Measurements from ENCODE around the gene GTF2IRD1. TPM values are rescaled to one million over a fixed set of nuclear protein-coding genes. Genes with fewer than 3 reads are reported as not detected.

The GTF2IRD1 gene
- polyA plus RNA-seq, 3 donors = not detected

- no peak for DNase-seq
- Histone ChIP-seq H2AFZ (ENCODE audit: insufficient read depth, low read depth, low read length, poor library complexity, severe bottlenecking) (no peak overlapping the region), H3K27ac (ENCODE audit: low read depth in 1 of 2, low read length in 2 of 2) (no peak overlapping the region), H3K9me3 (replicated peaks in 1 of 2; ENCODE audit: control insufficient read depth in 1 of 2, insufficient read depth in 1 of 2, low read length in 2 of 2) (no peaks in the 10 kb centered on the region), H3K4me2 (replicated peaks; ENCODE audit: extremely low read depth, low read length, poor library complexity, severe bottlenecking) (no peak overlapping the region), H4K20me1 (ENCODE audit: insufficient read depth, low read length) (no peaks in the 10 kb centered on the region), H3K36me3 (replicated peaks in 1 of 2; ENCODE audit: control insufficient read depth in 1 of 2, insufficient read depth in 2 of 2, low read length in 2 of 2) (no peaks in the 10 kb centered on the region), H3K4me1 (ENCODE audit: control insufficient read depth in 1 of 2, insufficient read depth in 2 of 2, low read length in 2 of 2) (peaks cover 9% of the 10 kb centered on the region in 2 donors), H3K4me3 (replicated peaks in 1 of 3; ENCODE audit: low read depth in 2 of 3, low read length in 3 of 3) (no peak overlapping the region), H3K79me2 (ENCODE audit: insufficient read depth, low read length) (no peaks in the 10 kb centered on the region), H3K27me3 (ENCODE audit: control insufficient read depth in 2 of 2, insufficient read depth in 2 of 2, low read length in 2 of 2) (no peaks in the 10 kb centered on the region), H3K9ac (ENCODE audit: insufficient read depth, low read length, poor library complexity, severe bottlenecking) (no peak overlapping the region)
- no peak overlapping the region for H3K27ac Mint-ChIP-seq
- peaks cover 16% of the 10 kb centered on the region for H3K4me1 Mint-ChIP-seq
- H3K27me3 Mint-ChIP-seq (ENCODE audit: low read depth in 3 of 3) = peaks cover 0 to 4% (median 2%) of the 10 kb centered on the region in 3 donors
- peaks cover 0 to 2% (median 0%) of the 10 kb centered on the region in 7 donors for H3K9me3 Mint-ChIP-seq
- WGBS (ENCODE audit: insufficient coverage) = 92% methylated on average over 2 of the region's 5 CpGs
- no peaks in the 10 kb centered on the region for H3K36me3 Mint-ChIP-seq
- H3K4me3 Mint-ChIP-seq = no peak overlapping the region
- TF ChIP-seq CTCF (IDR thresholded peaks at IDR 0.05) = no peak
- intact Hi-C loops (cut with micrococcal nuclease) = no loop called here
These were observed 168.6 kb downstream of the GTF2IRD1 start for GRCh38 chr7:74622228-74622749.

GRCh38 chr7:74623135-74623534 is 169.4 kb downstream of the GTF2IRD1 start:
- Histone ChIP-seq H3K79me2 (ENCODE audit: insufficient read depth, low read length) (no peaks in the 10 kb centered on the region), H3K9me3 (replicated peaks in 1 of 2; ENCODE audit: control insufficient read depth in 1 of 2, insufficient read depth in 1 of 2, low read length in 2 of 2) (no peaks in the 10 kb centered on the region), H3K4me1 (ENCODE audit: control insufficient read depth in 1 of 2, insufficient read depth in 2 of 2, low read length in 2 of 2) (peaks cover under 1% of the 10 kb centered on the region in 2 donors), H3K27ac (ENCODE audit: low read depth in 1 of 2, low read length in 2 of 2) (no peak overlapping the region), H3K9ac (ENCODE audit: insufficient read depth, low read length, poor library complexity, severe bottlenecking) (no peak overlapping the region), H3K4me3 (replicated peaks in 1 of 3; ENCODE audit: low read depth in 2 of 3, low read length in 3 of 3) (no peak overlapping the region), H2AFZ (ENCODE audit: insufficient read depth, low read depth, low read length, poor library complexity, severe bottlenecking) (no peak overlapping the region), H3K4me2 (replicated peaks; ENCODE audit: extremely low read depth, low read length, poor library complexity, severe bottlenecking) (no peak overlapping the region), H3K27me3 (ENCODE audit: control insufficient read depth in 2 of 2, insufficient read depth in 2 of 2, low read length in 2 of 2) (no peaks in the 10 kb centered on the region), H4K20me1 (ENCODE audit: insufficient read depth, low read length) (no peaks in the 10 kb centered on the region), H3K36me3 (replicated peaks in 1 of 2; ENCODE audit: control insufficient read depth in 1 of 2, insufficient read depth in 2 of 2, low read length in 2 of 2) (no peaks in the 10 kb centered on the region)
- peaks cover 0 to 2% (median 0%) of the 10 kb centered on the region in 7 donors for H3K9me3 Mint-ChIP-seq
- H3K27ac Mint-ChIP-seq = no peak overlapping the region
- H3K4me1 Mint-ChIP-seq = peaks cover 8% of the 10 kb centered on the region
- no peaks in the 10 kb centered on the region for H3K36me3 Mint-ChIP-seq
- TF ChIP-seq CTCF (IDR thresholded peaks at IDR 0.05) = no peak
- WGBS (ENCODE audit: insufficient coverage) = 95% methylated on average over 7 of the region's 9 CpGs
- DNase-seq = no peak
- intact Hi-C loops (cut with micrococcal nuclease) = no loop called here
- H3K4me3 Mint-ChIP-seq = no peak overlapping the region
- H3K27me3 Mint-ChIP-seq (ENCODE audit: low read depth in 3 of 3) = peaks cover 0 to 4% (median 2%) of the 10 kb centered on the region in 3 donors

Data from CD14-positive monocyte (primary cell).